ENCODE results near the gene PLEKHA5.
"Not testable (repeated sequence)": the region's sequence is repeated elsewhere in the genome, so short reads cannot be mapped to it uniquely, and the experiment has no call there.

PLEKHA5 gene

DNA sequence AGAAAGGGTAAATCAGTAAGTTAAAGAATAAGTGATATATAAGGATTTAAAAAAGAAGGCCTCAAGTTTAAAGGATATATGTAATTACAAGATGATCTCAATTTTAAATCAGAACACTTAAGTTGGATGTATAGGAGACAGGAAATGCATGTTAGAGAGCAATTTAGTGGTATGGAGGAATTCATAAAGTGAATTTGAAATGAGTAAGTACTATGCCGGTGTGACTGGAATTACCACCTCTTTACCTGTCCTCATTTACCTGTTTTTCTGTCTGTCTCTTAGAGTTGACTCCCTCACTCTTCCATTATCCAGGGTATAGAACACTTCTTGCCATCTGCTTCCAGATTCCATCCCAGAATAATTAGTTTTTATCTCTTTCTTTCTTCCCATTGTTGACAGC lies 73.5 kb downstream of the PLEKHA5 start:
- DNase-seq = no peak

DNA sequence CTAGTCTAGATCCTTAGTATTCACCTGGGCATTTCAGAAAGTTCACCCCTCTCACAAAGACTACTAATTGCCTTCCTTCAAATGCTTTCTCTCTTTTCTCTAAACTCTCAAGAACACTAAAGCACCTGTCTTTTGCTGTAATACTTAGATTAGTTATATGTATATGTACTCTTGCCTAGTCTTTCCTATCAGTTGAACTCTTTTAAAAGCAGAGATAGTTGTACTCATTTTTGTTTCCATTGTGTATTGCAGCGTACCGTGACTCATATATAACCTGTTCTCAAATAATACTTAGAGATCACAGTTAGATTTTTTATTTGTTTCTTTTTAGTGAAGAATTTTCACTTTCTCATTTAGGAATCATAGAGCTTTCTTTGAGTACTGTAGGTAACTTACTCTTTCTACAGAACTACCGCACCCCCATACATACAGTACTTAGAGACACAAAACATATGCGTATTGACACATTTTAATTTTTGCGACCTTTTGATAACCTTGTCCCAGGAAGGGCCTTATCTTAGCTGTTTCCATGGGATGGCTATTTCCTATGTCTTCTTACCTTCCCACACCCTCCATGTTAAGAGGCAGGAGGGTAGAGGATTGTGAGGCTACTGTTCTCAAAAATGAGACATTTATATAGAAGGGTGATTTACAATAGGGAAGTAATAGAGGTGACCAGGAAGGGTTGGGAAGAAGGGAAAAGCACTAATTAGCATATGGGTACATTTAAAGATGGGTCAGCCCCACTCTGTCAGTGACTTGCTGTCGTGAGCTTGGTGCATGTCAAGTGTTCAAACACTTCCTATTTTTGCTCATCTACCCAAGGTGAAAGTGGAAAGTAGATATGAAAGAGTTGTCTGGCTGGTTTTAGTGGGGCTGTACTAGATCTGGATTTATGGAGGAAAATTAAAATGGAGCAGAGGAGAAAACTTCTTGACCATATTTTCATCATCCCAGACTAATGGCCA lies 74.3 kb downstream of the PLEKHA5 start:
- DNase-seq = no peak

DNA sequence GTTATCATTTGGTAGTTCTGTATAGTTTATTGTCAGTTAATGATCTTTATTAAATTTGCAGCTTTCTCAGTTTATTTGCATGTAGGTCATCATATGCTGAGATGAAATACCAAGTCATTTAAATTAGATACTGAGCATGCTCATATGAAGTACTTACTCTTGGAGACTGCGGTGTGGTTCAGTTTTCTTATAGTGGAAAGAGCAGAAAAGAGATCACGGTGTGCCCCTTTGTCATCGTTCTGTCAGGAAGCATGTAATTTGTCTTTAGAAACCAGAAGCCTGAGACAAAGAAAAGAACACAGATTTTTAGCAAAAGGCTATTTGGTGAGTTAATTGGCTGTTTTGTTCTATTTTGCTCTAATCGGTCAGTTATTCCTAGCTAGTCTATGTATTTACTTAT lies 75.6 kb downstream of the PLEKHA5 start:
- no peak for DNase-seq

- no peak for DNase-seq
Observed at GRCh38 chr12:19206493-19207077, 77.1 kb downstream of the PLEKHA5 start.

DNA sequence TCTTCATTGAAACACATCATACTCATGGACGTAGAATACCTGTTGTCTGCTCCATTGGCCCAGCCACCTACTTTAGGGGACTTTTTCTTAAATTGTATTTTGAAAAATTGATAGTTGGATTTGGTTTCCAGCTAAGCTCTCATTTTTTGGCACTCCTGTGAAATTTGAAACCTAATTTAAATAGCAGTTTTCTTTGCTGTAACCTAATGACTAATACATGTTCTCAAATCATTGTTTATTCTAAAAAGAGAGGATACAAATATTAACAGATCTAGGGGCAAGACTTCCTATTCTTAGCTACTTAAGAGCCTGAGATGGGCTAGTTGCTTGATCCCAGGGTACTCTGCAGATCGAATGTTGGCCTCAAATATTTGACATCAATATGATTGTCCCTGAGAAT lies 78.9 kb downstream of the PLEKHA5 start:
- no peak for DNase-seq

- DNase-seq = no peak
Observed at GRCh38 chr12:19209661-19210060, 80.1 kb downstream of the PLEKHA5 start.

- no peak for DNase-seq
Observed at GRCh38 chr12:19211802-19212201, 82.3 kb downstream of the PLEKHA5 start.

GRCh38 chr12:19212245-19212644 lies 82.7 kb downstream of the PLEKHA5 start:
- no peak for DNase-seq

DNA sequence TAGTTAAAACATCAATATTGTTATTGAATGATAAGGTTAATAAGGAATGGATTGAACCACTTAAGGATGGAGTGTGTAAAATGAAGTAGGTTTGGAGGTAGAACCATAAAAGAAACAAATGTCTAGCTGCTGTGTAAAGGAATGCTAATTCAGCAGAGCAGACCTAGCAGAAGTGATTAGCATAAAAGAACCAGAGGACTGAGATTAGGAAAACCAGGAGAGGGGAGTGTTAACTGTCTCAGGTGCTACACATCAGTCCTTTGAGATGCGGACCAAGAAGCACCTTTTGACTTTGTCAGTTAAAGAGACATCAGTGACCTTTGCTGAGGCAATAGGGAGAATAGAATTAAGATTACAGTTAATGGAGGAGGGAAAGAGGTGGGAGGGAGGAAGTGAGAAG lies 84.5 kb downstream of the PLEKHA5 start:
- DNase-seq = no peak

- DNase-seq = no peak
Observed at GRCh38 chr12:19215115-19215514, 85.6 kb downstream of the PLEKHA5 start.

- DNase-seq = no peak
Observed at GRCh38 chr12:19217446-19217845, 87.9 kb downstream of the PLEKHA5 start.

DNA sequence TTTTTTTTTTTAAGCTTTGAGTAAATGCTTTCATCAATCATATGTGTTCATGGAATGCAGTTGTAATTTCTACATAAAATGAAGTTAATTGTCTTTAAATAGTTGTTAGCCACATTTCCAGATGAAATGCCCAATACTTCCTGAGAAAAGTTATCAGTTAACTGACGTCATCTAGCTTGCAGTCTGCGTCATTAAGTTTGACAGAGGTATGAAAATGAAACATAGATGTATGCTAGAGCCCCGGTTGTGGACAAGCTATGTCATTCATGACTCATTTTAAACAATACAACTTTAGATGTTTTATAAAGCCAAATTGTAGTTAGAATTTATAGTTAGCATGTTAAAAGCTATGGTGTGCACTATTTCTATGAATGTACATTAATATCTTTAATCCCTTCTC lies 90.7 kb downstream of the PLEKHA5 start:
- no peak for DNase-seq

DNA sequence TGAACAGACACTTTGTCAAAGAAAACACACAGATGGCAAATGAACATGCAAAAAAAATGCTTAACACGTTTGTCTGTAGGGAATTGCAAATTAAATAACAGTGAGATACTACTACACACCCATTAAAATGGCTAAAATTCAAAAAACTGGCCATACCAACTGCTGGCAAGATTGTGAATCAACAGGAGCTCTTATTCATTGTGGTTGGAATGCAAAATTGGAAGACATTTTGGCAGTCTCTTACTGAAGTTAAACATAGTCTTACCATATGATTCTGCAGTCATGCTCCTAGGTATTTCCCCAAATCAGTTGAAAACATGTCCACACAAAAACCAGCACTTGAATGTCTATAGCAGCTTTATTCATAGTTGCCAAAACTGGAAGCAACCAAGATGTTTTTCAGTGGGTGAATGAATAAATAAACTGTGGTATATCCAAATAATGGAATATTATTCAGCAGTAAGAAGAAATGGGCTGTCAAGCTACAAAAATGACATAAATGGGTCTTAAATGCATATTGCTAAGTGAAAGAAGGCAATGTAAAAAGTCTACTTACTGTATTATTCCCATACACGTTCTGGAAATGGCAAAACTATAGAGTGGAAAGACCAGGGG lies 91.4 kb downstream of the PLEKHA5 start:
- DNase-seq = peak in 1 of 2 donors; percentile 14

- DNase-seq = no peak
Observed at GRCh38 chr12:19222558-19222957, 93.0 kb downstream of the PLEKHA5 start.

- no peak for DNase-seq
Observed at GRCh38 chr12:19223018-19223417, 93.5 kb downstream of the PLEKHA5 start.

- no peak for DNase-seq
Observed at GRCh38 chr12:19223695-19224094, 94.2 kb downstream of the PLEKHA5 start.

DNA sequence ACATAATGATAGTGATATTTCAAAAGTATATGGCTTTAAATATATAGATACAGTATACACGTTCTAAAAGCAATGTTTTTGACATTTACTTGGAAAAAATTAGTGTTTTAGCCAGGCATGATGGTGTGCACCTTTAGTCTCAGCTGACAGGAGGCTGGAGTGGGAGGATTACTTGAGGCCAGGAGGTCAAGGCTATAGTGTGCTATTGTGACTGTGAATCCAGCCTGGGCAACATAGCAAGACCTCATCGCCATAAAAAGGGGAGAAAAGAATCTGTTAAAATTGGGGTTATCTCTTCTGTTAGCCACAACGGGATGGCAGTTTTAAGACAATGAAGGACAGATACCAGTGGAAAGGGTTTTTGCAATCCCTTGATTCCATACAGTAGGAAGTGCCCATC lies 95.2 kb downstream of the PLEKHA5 start:
- no peak for DNase-seq

- DNase-seq = no peak
Observed at GRCh38 chr12:19227190-19227879, 97.8 kb downstream of the PLEKHA5 start.

- no peak for DNase-seq
Observed at GRCh38 chr12:19227880-19228210, 98.3 kb downstream of the PLEKHA5 start.

- DNase-seq = not testable (repeated sequence)
Observed at GRCh38 chr12:19229021-19229420, 99.5 kb downstream of the PLEKHA5 start.

- DNase-seq = no peak
Observed at GRCh38 chr12:19230299-19230866, 100.8 kb downstream of the PLEKHA5 start.

GRCh38 chr12:19230896-19231295 lies 101.4 kb downstream of the PLEKHA5 start:
- no peak for DNase-seq

GRCh38 chr12:19234171-19234704 lies 104.7 kb downstream of the PLEKHA5 start:
- DNase-seq = peak; percentile 38 to 40
